Measurements from ENCODE around the gene KBTBD12. TPM values are rescaled to one million over a fixed set of nuclear protein-coding genes. Genes with fewer than 3 reads are reported as not detected.

The KBTBD12 gene, protein sequence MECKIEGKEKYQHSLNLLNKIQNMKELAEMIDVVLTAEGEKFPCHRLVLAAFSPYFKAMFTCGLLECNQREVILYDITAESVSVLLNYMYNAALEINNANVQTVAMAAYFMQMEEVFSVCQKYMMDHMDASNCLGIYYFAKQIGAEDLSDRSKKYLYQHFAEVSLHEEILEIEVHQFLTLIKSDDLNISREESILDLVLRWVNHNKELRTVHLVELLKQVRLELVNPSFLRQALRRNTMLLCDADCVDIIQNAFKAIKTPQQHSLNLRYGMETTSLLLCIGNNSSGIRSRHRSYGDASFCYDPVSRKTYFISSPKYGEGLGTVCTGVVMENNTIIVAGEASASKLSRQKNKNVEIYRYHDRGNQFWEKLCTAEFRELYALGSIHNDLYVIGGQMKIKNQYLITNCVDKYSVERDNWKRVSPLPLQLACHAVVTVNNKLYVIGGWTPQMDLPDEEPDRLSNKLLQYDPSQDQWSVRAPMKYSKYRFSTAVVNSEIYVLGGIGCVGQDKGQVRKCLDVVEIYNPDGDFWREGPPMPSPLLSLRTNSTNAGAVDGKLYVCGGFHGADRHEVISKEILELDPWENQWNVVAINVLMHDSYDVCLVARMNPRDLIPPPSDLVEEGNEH
- not detected in 2 replicates for total RNA-seq

GRCh38 chr3:127915115-127915936 lies at the start of gene KBTBD12:
Gene KBTBD12 (plus strand): TSS chr3:127915232. CDS start chr3:127923062, 7,830 bp downstream.

Other genes starting within 250 kb of the KBTBD12 start
- 13.2 and 14.1 TPM in 2 replicates for gene ABTB1, start 242.3 kb upstream of the KBTBD12 start, total RNA-seq
- gene MGLL, start 92.7 kb upstream of the KBTBD12 start, total RNA-seq: 27.4 and 32.3 TPM in 2 replicates
- 331 and 381 TPM in 2 replicates for gene SEC61A1, start 137.2 kb downstream of the KBTBD12 start, total RNA-seq
- gene RUVBL1, start 208.6 kb downstream of the KBTBD12 start, total RNA-seq: 41.5 and 48.0 TPM in 2 replicates
- gene EEFSEC, start 238.2 kb downstream of the KBTBD12 start, total RNA-seq: 5.3 and 8.5 TPM in 2 replicates